Right atrium auricular region (tissue), 2 donors: Measurements from ENCODE around the gene NDST3. TPM values are rescaled to one million over a fixed set of nuclear protein-coding genes. Genes with fewer than 3 reads are reported as not detected.

Experiments
- DNase-seq: peaks from one replicate; pipeline ENCODE4 v3.0.0-alpha.2; 2019; ENCODE audit warnings: low spot score
- H3K27ac ChIP-seq, 2 donors: fragments of 200-600 bp; sonication (generic); 1 replicate in 1 of 2; 2 replicates in 1 of 2; pipeline ENCODE4 v1.5.1; 2016 to 2019
- H3K27me3 ChIP-seq, 2 donors: fragments of 200-600 bp; sonication (generic); one replicate each; pipeline versions ENCODE4 v1.5.1 to v1.6.0; 2017 to 2019
- H3K36me3 ChIP-seq: fragments of 200-600 bp; sonication (generic); one replicate; pipeline ENCODE4 v1.5.1; 2016
- H3K4me1 ChIP-seq, 2 donors: fragments of 200-600 bp; sonication (generic); one replicate each; pipeline versions ENCODE4 v1.5.1 to v1.6.0; 2017 to 2019
- H3K4me3 ChIP-seq, 2 donors: fragments of 200-600 bp; sonication (generic); 1 replicate in 1 of 2; 2 replicates in 1 of 2; pipeline ENCODE4 v1.5.1; 2017 to 2019; ENCODE audit warnings: mild to moderate bottlenecking in 1 of 2, moderate library complexity in 1 of 2
- H3K9me3 ChIP-seq, 2 donors: fragments of 200-600 bp; sonication (generic); one replicate each; pipeline ENCODE4 v1.5.1; 2019
- total RNA-seq, 2 donors: library from RNA; depleted of rRNA; stranded (reverse); fragments of >200 nt; gene quantifications; one replicate each; pipeline ENCODE4 v1.1.0, GENCODE V29; 2016
- TF ChIP-seq, protein P1 (sequence below), 2 donors: fragments of 200-600 bp; sonication (generic); IDR thresholded peaks; one replicate each; pipeline ENCODE4 v1.5.1; 2019; ENCODE audit warnings: antibody characterized with exemption in 2 of 2

NDST3 gene
- total RNA-seq, 2 donors from 2014 or later = 0.15 TPM; not detected in 1

DNA sequence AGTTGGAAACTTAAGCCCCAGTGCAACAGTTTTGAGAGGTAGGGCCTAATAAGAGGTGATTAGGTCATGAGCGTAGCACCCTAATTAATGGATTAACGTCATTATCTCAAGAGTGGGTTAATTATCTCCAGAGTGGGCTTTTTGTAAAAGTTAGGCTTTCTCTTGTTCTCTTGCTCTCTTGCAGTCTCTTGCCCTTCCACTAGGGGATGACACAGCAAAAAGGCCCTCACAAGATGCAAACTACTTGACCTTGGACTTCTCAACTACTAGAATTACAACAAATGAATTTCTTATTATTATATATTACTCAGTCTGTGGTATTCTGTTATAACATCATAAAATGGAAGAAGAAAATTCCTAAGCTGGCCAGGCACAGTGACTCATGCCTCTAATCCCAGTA, 22.1 kb upstream of the NDST3 start:
- Histone ChIP-seq H3K4me3 (no peak overlapping the region), H3K36me3 (no peaks in the 10 kb centered on the region)

DNA sequence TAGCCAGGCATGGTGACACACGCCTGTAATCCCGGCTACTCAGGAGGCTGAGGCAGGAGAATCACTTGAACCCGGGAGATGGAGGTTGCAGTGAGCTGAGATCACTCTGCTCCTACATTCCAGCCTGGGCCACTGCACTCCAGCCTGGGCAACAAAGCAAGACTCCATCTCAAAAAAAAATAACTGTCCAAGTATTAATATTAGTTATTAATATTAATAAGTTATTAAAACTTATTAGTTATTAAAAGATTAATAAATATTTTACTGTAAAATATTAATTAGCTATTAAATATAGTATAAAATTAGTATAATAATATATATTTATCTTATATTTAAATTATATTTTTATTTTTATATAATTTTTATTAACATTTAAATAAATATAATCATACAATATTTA, 19.5 kb upstream of the NDST3 start:
- Histone ChIP-seq H3K27ac (no peak overlapping the region), H3K4me3 (no peak overlapping the region), H3K27me3 (no peaks in the 10 kb centered on the region), H3K4me1 (no peaks in the 10 kb centered on the region), H3K9me3 (no peaks in the 10 kb centered on the region), H3K36me3 (no peaks in the 10 kb centered on the region)
- no peak for DNase-seq
- TF ChIP-seq, protein P1, sequence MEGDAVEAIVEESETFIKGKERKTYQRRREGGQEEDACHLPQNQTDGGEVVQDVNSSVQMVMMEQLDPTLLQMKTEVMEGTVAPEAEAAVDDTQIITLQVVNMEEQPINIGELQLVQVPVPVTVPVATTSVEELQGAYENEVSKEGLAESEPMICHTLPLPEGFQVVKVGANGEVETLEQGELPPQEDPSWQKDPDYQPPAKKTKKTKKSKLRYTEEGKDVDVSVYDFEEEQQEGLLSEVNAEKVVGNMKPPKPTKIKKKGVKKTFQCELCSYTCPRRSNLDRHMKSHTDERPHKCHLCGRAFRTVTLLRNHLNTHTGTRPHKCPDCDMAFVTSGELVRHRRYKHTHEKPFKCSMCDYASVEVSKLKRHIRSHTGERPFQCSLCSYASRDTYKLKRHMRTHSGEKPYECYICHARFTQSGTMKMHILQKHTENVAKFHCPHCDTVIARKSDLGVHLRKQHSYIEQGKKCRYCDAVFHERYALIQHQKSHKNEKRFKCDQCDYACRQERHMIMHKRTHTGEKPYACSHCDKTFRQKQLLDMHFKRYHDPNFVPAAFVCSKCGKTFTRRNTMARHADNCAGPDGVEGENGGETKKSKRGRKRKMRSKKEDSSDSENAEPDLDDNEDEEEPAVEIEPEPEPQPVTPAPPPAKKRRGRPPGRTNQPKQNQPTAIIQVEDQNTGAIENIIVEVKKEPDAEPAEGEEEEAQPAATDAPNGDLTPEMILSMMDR (IDR thresholded peaks at IDR 0.05) = no peak

More for the DNA sequence above, 22.1 kb upstream of the NDST3 start:
- Histone ChIP-seq H3K4me1 (no peaks in the 10 kb centered on the region), H3K27ac (no peak overlapping the region), H3K27me3 (no peaks in the 10 kb centered on the region), H3K9me3 (no peaks in the 10 kb centered on the region)
- DNase-seq = no peak
- TF ChIP-seq, protein P1 (IDR thresholded peaks at IDR 0.05) = no peak

DNA sequence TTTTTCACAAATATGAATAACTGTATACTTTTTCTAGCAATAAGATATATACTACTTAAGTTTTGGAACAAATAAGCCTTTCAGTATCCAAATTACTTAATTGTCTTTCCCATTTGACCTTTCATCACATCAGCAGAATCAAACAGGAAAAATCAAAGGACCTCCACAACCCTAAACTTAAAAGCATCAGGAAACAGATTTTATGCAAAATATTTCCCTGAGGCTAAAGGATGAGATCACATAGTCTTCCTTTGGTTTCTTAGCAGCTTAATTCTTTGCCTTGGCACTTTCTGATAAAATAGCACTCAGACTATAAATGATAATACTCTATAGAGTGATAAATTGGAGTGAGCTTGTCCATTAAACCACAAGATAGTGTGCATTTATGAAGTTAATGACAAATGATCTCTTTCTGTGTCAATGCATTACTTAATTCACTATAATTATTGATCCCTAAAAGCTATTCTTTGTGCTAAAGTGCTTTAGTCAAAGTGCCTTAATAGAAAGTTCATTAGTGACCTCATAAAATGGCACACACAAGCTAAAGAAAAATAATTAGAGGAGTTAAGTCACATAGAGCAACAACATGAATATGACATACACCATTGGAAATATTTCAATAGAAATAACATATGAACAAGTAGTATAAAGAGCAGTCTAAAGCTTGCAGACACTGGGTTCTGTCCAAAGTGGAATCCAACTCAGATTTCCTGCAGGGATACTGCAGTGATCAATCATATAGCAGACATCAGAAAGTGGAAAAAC, 15.7 kb upstream of the NDST3 start:
- DNase-seq = no peak
- Histone ChIP-seq H3K4me1 (no peaks in the 10 kb centered on the region), H3K27me3 (no peaks in the 10 kb centered on the region), H3K36me3 (no peaks in the 10 kb centered on the region), H3K9me3 (no peaks in the 10 kb centered on the region), H3K27ac (no peak overlapping the region), H3K4me3 (no peak overlapping the region)
- TF ChIP-seq, protein P1 (IDR thresholded peaks at IDR 0.05) = no peak

DNA sequence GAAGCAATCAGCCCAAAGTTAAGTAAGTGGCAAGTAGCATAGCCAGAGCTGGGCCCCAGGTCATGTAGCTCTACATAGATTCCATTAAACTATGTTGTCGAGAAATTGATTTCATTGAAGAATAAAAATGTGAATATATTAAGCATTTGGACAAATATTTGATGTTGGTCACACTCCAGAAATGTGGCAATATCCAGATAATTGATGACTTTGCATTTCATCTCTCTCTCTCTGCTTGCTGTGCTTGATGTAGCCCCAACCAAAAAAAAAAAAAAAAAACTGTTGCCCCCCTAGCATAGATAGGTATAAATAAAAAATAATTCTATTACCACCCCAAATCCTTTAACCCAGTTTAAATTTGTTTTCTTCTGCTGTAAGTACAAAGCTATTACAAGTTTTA, 7.5 kb upstream of the NDST3 start:
- Histone ChIP-seq H3K27ac (no peak overlapping the region), H3K4me3 (no peak overlapping the region), H3K9me3 (no peaks in the 10 kb centered on the region), H3K4me1 (no peaks in the 10 kb centered on the region), H3K36me3 (no peaks in the 10 kb centered on the region), H3K27me3 (no peaks in the 10 kb centered on the region)
- no peak for DNase-seq
- TF ChIP-seq, protein P1 (IDR thresholded peaks at IDR 0.05) = no peak

DNA sequence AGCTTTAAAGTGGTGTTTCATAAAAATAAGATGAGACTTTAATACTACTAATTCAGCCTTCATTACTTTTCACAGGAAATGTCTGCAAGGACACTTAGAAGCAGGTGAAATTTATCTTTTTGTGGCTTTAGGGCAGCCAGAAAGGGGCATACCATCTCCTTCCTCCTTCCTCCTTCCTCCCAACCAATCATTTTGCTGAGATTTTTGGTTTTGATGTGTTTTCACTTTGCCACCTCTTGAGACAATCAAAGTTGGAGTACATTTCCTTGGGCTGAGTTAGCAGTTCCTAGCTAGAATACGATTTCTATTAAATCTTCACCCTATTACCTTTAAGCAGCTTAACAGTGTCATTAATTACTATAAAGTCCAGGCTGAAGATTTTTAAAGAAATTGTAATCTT, 5.1 kb upstream of the NDST3 start:
- Histone ChIP-seq H3K36me3 (no peaks in the 10 kb centered on the region), H3K9me3 (no peaks in the 10 kb centered on the region), H3K27ac (no peak overlapping the region), H3K27me3 (no peaks in the 10 kb centered on the region), H3K4me3 (no peak overlapping the region), H3K4me1 (peaks cover 0 to 4% of the 10 kb centered on the region in 2 donors)
- TF ChIP-seq, protein P1 (IDR thresholded peaks at IDR 0.05) = no peak
- DNase-seq = no peak

DNA sequence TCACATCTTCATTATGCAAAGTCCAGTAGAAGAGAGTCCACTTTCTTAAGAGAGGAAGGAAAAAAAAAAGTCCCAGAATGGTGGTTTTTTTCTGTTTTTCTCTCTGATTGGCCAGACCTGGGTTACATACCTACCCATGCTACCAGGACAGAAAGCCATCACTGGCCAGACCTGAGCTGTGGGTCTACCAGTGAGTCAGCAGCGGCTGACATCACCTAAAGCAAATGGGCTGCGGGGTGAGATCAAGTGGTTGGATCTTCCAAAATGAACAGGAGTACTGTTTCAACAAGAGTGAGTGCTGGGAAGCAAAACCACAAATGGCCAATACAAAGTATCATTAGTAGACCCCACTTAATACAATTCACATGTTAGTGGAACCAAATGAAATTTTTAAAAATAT, 1.6 kb upstream of the NDST3 start:
- no peaks in the 10 kb centered on the region for H3K36me3 ChIP-seq
- no peak overlapping the region for H3K27ac ChIP-seq
- TF ChIP-seq, protein P1 (IDR thresholded peaks at IDR 0.05) = no peak
- peaks cover 0 to 4% of the 10 kb centered on the region in 2 donors for H3K4me1 ChIP-seq
- no peaks in the 10 kb centered on the region for H3K9me3 ChIP-seq
- H3K27me3 ChIP-seq = no peaks in the 10 kb centered on the region
- no peak for DNase-seq
- no peak overlapping the region for H3K4me3 ChIP-seq
